ENCODE measurements around the gene SCAMP1.
"Not testable (repeated sequence)": the region's sequence is repeated elsewhere in the genome, so short reads cannot be mapped to it uniquely, and the experiment has no call there.

Gene SCAMP1

GRCh38 chr5:78369680-78370079, 9.3 kb downstream of the SCAMP1 start:
- Mint-ChIP-seq H3K27me3 (no peaks in the 10 kb centered on the region), H3K9me3 (no peaks in the 10 kb centered on the region), H3K4me1 (ENCODE audit: low read depth in 2 of 2) (peaks cover 18 to 34% of the 10 kb centered on the region in 2 donors), H3K4me3 (no peak overlapping the region), H3K27ac (no peak overlapping the region), H3K36me3 (ENCODE audit: insufficient read depth) (peaks cover 2% of the 10 kb centered on the region)
- DNase-seq (no peak), ATAC-seq (replicated peaks) (no peak)

GRCh38 chr5:78373231-78373630, 12.8 kb downstream of the SCAMP1 start:
- peaks cover 4% of the 10 kb centered on the region for H3K36me3 Mint-ChIP-seq (ENCODE audit: insufficient read depth)
- ATAC-seq (replicated peaks) (no peak), DNase-seq (no peak)
- no peak overlapping the region for H3K27ac Mint-ChIP-seq
- no peaks in the 10 kb centered on the region for H3K27me3 Mint-ChIP-seq
- peaks cover 23 to 31% of the 10 kb centered on the region in 2 donors for H3K4me1 Mint-ChIP-seq (ENCODE audit: low read depth in 2 of 2)
- H3K9me3 Mint-ChIP-seq, result no peaks in the 10 kb centered on the region
- no peak overlapping the region for H3K4me3 Mint-ChIP-seq

DNA sequence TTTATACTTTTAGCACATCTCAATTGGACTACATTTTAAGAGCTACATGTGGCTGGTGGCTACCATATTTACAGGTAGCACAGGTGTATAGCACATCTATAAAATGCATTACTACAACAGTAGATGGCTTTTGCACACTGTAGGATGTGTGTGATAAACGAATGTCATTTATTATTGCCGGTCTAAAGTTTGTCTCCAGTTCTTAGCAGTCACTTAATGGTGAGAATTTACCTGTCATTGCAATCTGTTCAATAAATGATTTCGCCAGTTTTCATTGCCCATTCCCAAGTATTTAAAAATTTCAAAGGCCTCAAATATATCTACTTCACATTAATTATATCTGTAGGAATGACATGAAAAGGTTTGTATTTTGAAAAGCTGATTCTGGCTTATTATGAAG, 15.9 kb downstream of the SCAMP1 start:
- Mint-ChIP-seq H3K4me3 (no peak overlapping the region), H3K27me3 (no peaks in the 10 kb centered on the region), H3K36me3 (ENCODE audit: insufficient read depth) (peaks cover 4% of the 10 kb centered on the region), H3K4me1 (ENCODE audit: low read depth in 2 of 2) (peaks cover 13 to 29% of the 10 kb centered on the region in 2 donors), H3K27ac (peak overlapping the region in 1 of 2 donors; percentile 33), H3K9me3 (no peaks in the 10 kb centered on the region)
- DNase-seq (no peak), ATAC-seq (replicated peaks) (no peak)

DNA sequence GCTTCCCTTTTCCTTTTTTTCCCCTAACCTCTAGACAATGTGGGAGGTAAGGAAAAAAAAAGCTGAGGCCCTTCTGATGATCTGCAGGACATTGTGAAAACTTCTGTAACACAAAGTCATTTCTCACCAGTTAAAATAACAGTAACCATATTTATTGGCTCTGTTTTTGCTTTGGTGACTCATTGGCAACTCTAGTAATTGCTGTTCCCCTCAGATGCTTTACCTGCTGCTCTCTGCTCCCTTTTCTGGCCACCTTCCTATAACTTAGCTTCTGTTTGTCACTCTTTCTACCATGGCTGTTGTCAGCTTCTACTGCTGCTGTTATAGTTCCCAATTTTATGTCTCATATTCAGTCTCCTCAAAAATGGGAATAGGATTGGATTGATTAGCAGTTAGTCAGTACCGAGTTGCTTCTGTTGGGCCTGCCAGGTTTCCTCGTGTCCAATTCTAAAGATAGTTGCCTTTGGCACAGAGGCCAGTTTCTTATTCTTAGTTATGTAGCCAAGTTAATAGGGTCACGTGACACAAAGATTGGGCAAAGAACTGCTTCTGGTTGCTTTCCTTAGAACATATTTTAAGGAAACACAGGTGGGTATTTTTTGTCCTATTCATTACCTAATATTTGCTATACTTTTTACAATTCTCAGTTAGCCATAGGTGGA, 16.8 kb downstream of the SCAMP1 start:
- DNase-seq, result no peak
- Mint-ChIP-seq H3K9me3 (no peaks in the 10 kb centered on the region), H3K27me3 (no peaks in the 10 kb centered on the region), H3K4me3 (no peak overlapping the region), H3K4me1 (ENCODE audit: low read depth in 2 of 2) (peaks cover 19 to 32% of the 10 kb centered on the region in 2 donors), H3K27ac (peak overlapping the region in 1 of 2 donors; percentile 33), H3K36me3 (ENCODE audit: insufficient read depth) (peaks cover 4% of the 10 kb centered on the region)
- no peak for ATAC-seq (replicated peaks)

DNA sequence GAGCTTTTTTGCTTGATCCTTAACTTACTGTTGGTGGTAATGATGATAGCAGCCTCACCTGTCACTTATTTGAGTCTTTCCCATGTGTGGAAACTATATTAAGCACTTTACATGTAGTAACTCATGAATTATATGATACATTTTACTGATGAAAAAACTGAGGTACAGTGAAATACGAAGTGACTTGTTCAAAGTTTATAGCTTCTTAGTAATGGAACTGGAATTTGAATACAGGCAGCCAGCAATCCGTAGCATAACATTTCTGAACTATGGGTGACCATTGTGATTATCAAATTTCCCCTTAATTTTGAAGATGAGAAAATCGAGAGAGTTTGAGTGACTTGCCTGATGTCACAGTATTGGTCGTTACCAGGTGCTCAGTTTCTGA, 17.3 kb downstream of the SCAMP1 start:
- no peaks in the 10 kb centered on the region for H3K9me3 Mint-ChIP-seq
- ATAC-seq (replicated peaks), result no peak
- H3K27ac Mint-ChIP-seq, result peak overlapping the region in 1 of 2 donors; percentile 42
- H3K4me1 Mint-ChIP-seq (ENCODE audit: low read depth in 2 of 2), result peaks cover 19 to 33% of the 10 kb centered on the region in 2 donors
- no peak overlapping the region for H3K4me3 Mint-ChIP-seq
- H3K27me3 Mint-ChIP-seq, result no peaks in the 10 kb centered on the region
- no peak for DNase-seq
- peaks cover 4% of the 10 kb centered on the region for H3K36me3 Mint-ChIP-seq (ENCODE audit: insufficient read depth)

GRCh38 chr5:78387468-78388153, 27.2 kb downstream of the SCAMP1 start:
- Mint-ChIP-seq H3K9me3 (peaks cover 4 to 15% of the 10 kb centered on the region in 2 donors), H3K27ac (no peak overlapping the region), H3K27me3 (no peaks in the 10 kb centered on the region), H3K36me3 (ENCODE audit: insufficient read depth) (no peaks in the 10 kb centered on the region), H3K4me3 (no peak overlapping the region), H3K4me1 (ENCODE audit: low read depth in 2 of 2) (peaks cover 16 to 37% of the 10 kb centered on the region in 2 donors)
- DNase-seq (no peak), ATAC-seq (replicated peaks) (no peak)

DNA sequence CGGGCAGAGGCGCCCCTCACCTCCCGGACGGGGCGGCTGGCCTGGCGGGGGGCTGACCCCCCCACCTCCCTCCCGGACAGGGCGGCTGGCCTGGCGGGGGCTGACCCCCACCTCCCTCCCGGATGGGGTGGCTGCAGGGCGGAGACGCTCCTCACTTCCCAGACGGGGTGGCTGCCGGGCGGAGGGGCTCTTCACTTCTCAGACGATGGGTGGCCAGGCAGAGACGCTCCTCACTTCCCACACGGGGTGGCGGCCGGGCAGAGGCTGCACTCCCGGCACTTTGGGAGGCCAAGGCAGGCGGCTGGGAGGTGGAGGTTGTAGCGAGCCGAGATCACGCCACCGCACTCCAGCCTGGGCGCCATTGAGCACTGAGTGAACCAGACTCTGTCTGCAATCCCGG, 30.9 kb downstream of the SCAMP1 start:
- not testable (repeated sequence) for DNase-seq; H3K4me3 Mint-ChIP-seq; H3K36me3 Mint-ChIP-seq (ENCODE audit: insufficient read depth); ATAC-seq (replicated peaks); H3K27me3 Mint-ChIP-seq; H3K27ac Mint-ChIP-seq
- Mint-ChIP-seq H3K4me1 (ENCODE audit: low read depth in 2 of 2) (peaks cover 10 to 11% of the 10 kb centered on the region in 2 donors), H3K9me3 (peaks cover 1 to 11% of the 10 kb centered on the region in 2 donors)

- H3K27me3 Mint-ChIP-seq, result no peaks in the 10 kb centered on the region
- no peak overlapping the region for H3K27ac Mint-ChIP-seq
These were observed 37.4 kb downstream of the SCAMP1 start for GRCh38 chr5:78397831-78398230.

GRCh38 chr5:78399116-78399515, 38.7 kb downstream of the SCAMP1 start:
- Mint-ChIP-seq H3K27ac (no peak overlapping the region), H3K4me3 (no peak overlapping the region), H3K27me3 (no peaks in the 10 kb centered on the region), H3K9me3 (no peaks in the 10 kb centered on the region), H3K4me1 (ENCODE audit: low read depth in 2 of 2) (peaks cover 17 to 50% of the 10 kb centered on the region in 2 donors), H3K36me3 (ENCODE audit: insufficient read depth) (no peaks in the 10 kb centered on the region)
- no peak for DNase-seq
- no peak for ATAC-seq (replicated peaks)

More at GRCh38 chr5:78397831-78398230, 37.4 kb downstream of the SCAMP1 start:
- Mint-ChIP-seq H3K9me3 (no peaks in the 10 kb centered on the region), H3K4me1 (ENCODE audit: low read depth in 2 of 2) (peaks cover 17 to 47% of the 10 kb centered on the region in 2 donors), H3K36me3 (ENCODE audit: insufficient read depth) (no peaks in the 10 kb centered on the region), H3K4me3 (no peak overlapping the region)
- ATAC-seq (replicated peaks), result no peak
- DNase-seq, result no peak

DNA sequence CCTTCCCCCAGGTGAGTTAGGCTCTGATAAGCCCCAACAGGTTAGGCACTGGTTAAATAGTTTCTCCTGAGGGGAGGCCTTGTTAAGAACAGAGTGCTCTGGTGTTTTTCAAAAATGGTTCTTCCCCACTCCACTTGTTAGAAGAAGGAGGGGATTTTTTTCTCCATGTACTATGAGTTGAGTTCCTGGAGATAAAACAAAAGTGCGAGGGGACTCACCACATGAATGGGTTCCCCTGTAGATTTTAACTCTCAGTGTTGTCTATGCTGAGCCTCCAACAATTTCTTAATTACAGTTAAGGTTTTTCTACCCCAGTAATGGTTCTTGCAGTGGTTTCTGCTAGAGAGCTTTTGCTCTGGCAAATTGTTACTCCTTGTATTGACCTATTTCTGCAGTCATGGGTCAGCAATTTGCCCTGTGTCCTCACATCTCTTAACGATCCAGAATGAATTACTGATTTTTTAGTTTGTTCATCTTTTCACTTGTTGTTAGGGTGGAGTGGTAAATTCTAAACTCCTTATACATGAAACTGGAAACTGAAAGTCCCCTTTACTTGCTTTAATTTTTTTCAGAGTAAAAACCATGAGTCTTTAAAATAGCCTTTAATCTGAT, 44.4 kb downstream of the SCAMP1 start:
- no peak for ATAC-seq (replicated peaks)
- H3K27ac Mint-ChIP-seq, result no peak overlapping the region
- no peaks in the 10 kb centered on the region for H3K9me3 Mint-ChIP-seq
- H3K4me1 Mint-ChIP-seq (ENCODE audit: low read depth in 2 of 2), result peaks cover 29 to 54% of the 10 kb centered on the region in 2 donors
- no peak overlapping the region for H3K4me3 Mint-ChIP-seq
- no peaks in the 10 kb centered on the region for H3K36me3 Mint-ChIP-seq (ENCODE audit: insufficient read depth)
- no peaks in the 10 kb centered on the region for H3K27me3 Mint-ChIP-seq
- DNase-seq, result no peak

- no peaks in the 10 kb centered on the region for H3K36me3 Mint-ChIP-seq (ENCODE audit: insufficient read depth)
- H3K4me3 Mint-ChIP-seq, result no peak overlapping the region
- DNase-seq, result no peak
- H3K27ac Mint-ChIP-seq, result peak overlapping the region in 1 of 2 donors; percentile 20
- no peaks in the 10 kb centered on the region for H3K27me3 Mint-ChIP-seq
- ATAC-seq (replicated peaks), result no peak
- peaks cover 26 to 49% of the 10 kb centered on the region in 2 donors for H3K4me1 Mint-ChIP-seq (ENCODE audit: low read depth in 2 of 2)
- no peaks in the 10 kb centered on the region for H3K9me3 Mint-ChIP-seq
These were observed 45.7 kb downstream of the SCAMP1 start for GRCh38 chr5:78405829-78406750.

DNA sequence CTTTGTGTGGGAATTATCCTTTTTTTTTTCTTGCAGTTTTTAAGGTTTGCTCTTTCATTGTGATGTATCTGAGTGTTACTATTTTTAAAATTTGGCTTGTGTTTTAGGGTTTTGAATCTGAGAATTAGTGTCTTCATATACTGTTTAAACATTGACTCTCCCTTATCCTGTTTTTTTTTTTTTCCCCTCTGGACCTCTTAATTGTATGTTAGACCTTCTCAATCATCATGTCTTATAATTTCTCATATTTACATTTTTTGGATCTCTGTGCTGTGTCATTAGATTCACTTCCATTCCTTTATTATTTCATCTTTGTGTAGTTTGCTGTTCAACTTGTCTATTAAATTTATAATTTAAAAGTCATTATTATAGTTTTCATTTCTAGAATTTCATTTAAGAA, 47.0 kb downstream of the SCAMP1 start:
- Mint-ChIP-seq H3K27me3 (no peaks in the 10 kb centered on the region), H3K36me3 (ENCODE audit: insufficient read depth) (no peaks in the 10 kb centered on the region), H3K27ac (peak overlapping the region in 1 of 2 donors; percentile 17), H3K4me3 (no peak overlapping the region), H3K4me1 (ENCODE audit: low read depth in 2 of 2) (peaks cover 27 to 48% of the 10 kb centered on the region in 2 donors), H3K9me3 (no peaks in the 10 kb centered on the region)
- DNase-seq (no peak), ATAC-seq (replicated peaks) (no peak)

GRCh38 chr5:78411586-78411985, 51.2 kb downstream of the SCAMP1 start:
- Mint-ChIP-seq H3K27ac (no peak overlapping the region), H3K36me3 (ENCODE audit: insufficient read depth) (peaks cover 10% of the 10 kb centered on the region), H3K9me3 (no peaks in the 10 kb centered on the region), H3K27me3 (no peaks in the 10 kb centered on the region), H3K4me1 (ENCODE audit: low read depth in 2 of 2) (peaks cover 28 to 37% of the 10 kb centered on the region in 2 donors), H3K4me3 (no peak overlapping the region)
- ATAC-seq (replicated peaks), result no peak
- DNase-seq, result no peak
